H9 (cell line): ENCODE data around the gene C5orf22. TPM values are rescaled to one million over a fixed set of nuclear protein-coding genes. Genes with fewer than 3 reads are reported as not detected.

Experiments
- DNase-seq: peaks from one replicate; pipeline ENCODE4 v3.0.0-alpha.2; 2017
- H2AFZ ChIP-seq: one replicate; pipeline ENCODE4 v1.6.1; 2013; ENCODE audit warnings: mild to moderate bottlenecking, low read length, control low read depth, moderate library complexity
- H2AK5ac ChIP-seq: 2 replicates; pipeline ENCODE4 v1.6.1; 2013; ENCODE audit warnings: low read length, control low read depth, mixed read lengths; ENCODE audit not compliant: insufficient read length
- H2BK120ac ChIP-seq: one replicate; pipeline ENCODE4 v1.6.1; 2013; ENCODE audit warnings: low read depth, mild to moderate bottlenecking, low read length, control low read depth, inconsistent platforms; ENCODE audit not compliant: poor library complexity, severe bottlenecking
- H2BK12ac ChIP-seq: 2 replicates; pipeline ENCODE4 v1.6.1; 2013; ENCODE audit warnings: low read length, control low read depth, mixed read lengths, low read depth; ENCODE audit not compliant: insufficient read length
- H2BK15ac ChIP-seq: 2 replicates; pipeline ENCODE4 v1.6.1; 2013; ENCODE audit warnings: low read depth, low read length, control low read depth
- H2BK20ac ChIP-seq: one replicate; pipeline ENCODE4 v1.6.1; 2013; ENCODE audit warnings: low read depth, mild to moderate bottlenecking, low read length, control low read depth, inconsistent platforms; ENCODE audit not compliant: poor library complexity, severe bottlenecking
- H2BK5ac ChIP-seq: 2 replicates; pipeline ENCODE4 v1.6.1; 2013; ENCODE audit warnings: low read length, control low read depth, mixed read lengths; ENCODE audit not compliant: insufficient read length
- H3K14ac ChIP-seq: 2 replicates; pipeline ENCODE4 v1.6.1; 2013; ENCODE audit warnings: low read length, control low read depth; ENCODE audit not compliant: insufficient read depth
- H3K18ac ChIP-seq: 2 replicates; pipeline ENCODE4 v1.6.1; 2013; ENCODE audit warnings: low read depth, mild to moderate bottlenecking, mixed read lengths, low read length, control low read depth; ENCODE audit not compliant: insufficient read length
- H3K23ac ChIP-seq: 2 replicates; pipeline ENCODE4 v1.6.1; 2013; ENCODE audit warnings: low read length, control low read depth, mixed read lengths, low read depth; ENCODE audit not compliant: insufficient read length
- H3K23me2 ChIP-seq: 2 replicates; pipeline ENCODE4 v1.6.1; 2013; ENCODE audit warnings: low read depth, mild to moderate bottlenecking, mixed read lengths, low read length, control low read depth; ENCODE audit not compliant: insufficient read length, poor library complexity, severe bottlenecking
- H3K27ac ChIP-seq: 2 replicates; pipeline ENCODE4 v1.5.1; 2013; ENCODE audit warnings: low read length, control low read depth, mixed read lengths, low read depth; ENCODE audit not compliant: insufficient read length
- H3K27me3 ChIP-seq: 2 replicates; pipeline ENCODE4 v1.6.1; 2013; ENCODE audit warnings: low read length, control low read depth, inconsistent platforms; ENCODE audit not compliant: insufficient read depth
- H3K4ac ChIP-seq: 2 replicates; pipeline ENCODE4 v1.6.1; 2013; ENCODE audit warnings: low read depth, mild to moderate bottlenecking, control low read depth, inconsistent platforms, low read length, moderate library complexity
- H3K4me1 ChIP-seq: 2 replicates; pipeline ENCODE4 v1.6.1; 2013; ENCODE audit warnings: low read length, control low read depth, inconsistent platforms; ENCODE audit not compliant: insufficient read depth
- H3K4me2 ChIP-seq: 2 replicates; pipeline ENCODE4 v1.6.1; 2013; ENCODE audit warnings: low read length, control low read depth, mixed read lengths; ENCODE audit not compliant: insufficient read length, insufficient read depth
- H3K56ac ChIP-seq: 2 replicates; pipeline ENCODE4 v1.6.1; 2013; ENCODE audit warnings: low read depth, mild to moderate bottlenecking, mixed read lengths, low read length, control low read depth; ENCODE audit not compliant: insufficient read length
- H3K79me1 ChIP-seq: 2 replicates; pipeline ENCODE4 v1.6.1; 2013; ENCODE audit warnings: low read depth, mild to moderate bottlenecking, moderate library complexity, low read length, control low read depth, inconsistent platforms; ENCODE audit not compliant: insufficient read depth, poor library complexity, severe bottlenecking
- H3K79me2 ChIP-seq: 2 replicates; pipeline ENCODE4 v1.6.1; 2013; ENCODE audit warnings: low read length, control low read depth, inconsistent platforms; ENCODE audit not compliant: insufficient read depth
- H3K9ac ChIP-seq: 2 replicates; pipeline ENCODE4 v1.6.1; 2013; ENCODE audit warnings: low read length, control low read depth, mixed read lengths; ENCODE audit not compliant: insufficient read length; ENCODE audit errors: extremely low read depth
- H3K9me3 ChIP-seq: one replicate; pipeline ENCODE4 v1.6.1; 2013; ENCODE audit warnings: low read depth, low read length, inconsistent platforms; ENCODE audit not compliant: control insufficient read depth
- H3T11ph ChIP-seq: one replicate; pipeline ENCODE4 v1.6.1; 2013; ENCODE audit warnings: mild to moderate bottlenecking, low read length, control low read depth, inconsistent platforms
- H4K20me1 ChIP-seq: one replicate; pipeline ENCODE4 v1.6.1; 2013; ENCODE audit not compliant: control insufficient read depth, insufficient read length, insufficient read depth
- H4K5ac ChIP-seq: 2 replicates; pipeline ENCODE4 v1.6.1; 2013; ENCODE audit warnings: low read depth, mild to moderate bottlenecking, mixed read lengths, low read length, control low read depth; ENCODE audit not compliant: insufficient read length
- H4K8ac ChIP-seq: replicated peaks from 2 replicates; pipeline ENCODE4 v1.6.1; 2013; ENCODE audit warnings: low read length, control low read depth, mixed read lengths, low read depth; ENCODE audit not compliant: insufficient read length
- H4K91ac ChIP-seq: 2 replicates; pipeline ENCODE4 v1.6.1; 2013; ENCODE audit warnings: low read depth, mild to moderate bottlenecking, moderate library complexity, mixed read lengths, low read length, control low read depth; ENCODE audit not compliant: insufficient read length
- H3K27ac Mint-ChIP-seq, 3 experiments: 2 replicates in 2 of 3; 3 replicates in 1 of 3; pipeline ENCODE4 v1.8.0; 2020 to 2021; ENCODE audit warnings: mixed read lengths in 3 of 3, mild to moderate bottlenecking in 1 of 3, moderate library complexity in 1 of 3
- H3K27me3 Mint-ChIP-seq: 2 replicates; pipeline ENCODE4 v1.8.0; 2021; ENCODE audit warnings: low read depth, mild to moderate bottlenecking, moderate library complexity, mixed read lengths
- H3K36me3 Mint-ChIP-seq, 3 experiments: 2 replicates in 2 of 3; 3 replicates in 1 of 3; pipeline ENCODE4 v1.8.0; 2020 to 2021; ENCODE audit warnings: low read depth in 3 of 3, mixed read lengths in 3 of 3; ENCODE audit not compliant: insufficient read depth in 1 of 3
- H3K4me1 Mint-ChIP-seq, 2 experiments: 2 replicates each; pipeline ENCODE4 v1.8.0; 2020; ENCODE audit warnings: mixed read lengths in 2 of 2
- H3K4me3 Mint-ChIP-seq, 2 experiments: 2 replicates in 1 of 2; 3 replicates in 1 of 2; pipeline ENCODE4 v1.8.0; 2020 to 2021; ENCODE audit warnings: mild to moderate bottlenecking in 2 of 2, mixed read lengths in 2 of 2, moderate library complexity in 1 of 2
- H3K9me3 Mint-ChIP-seq, 2 experiments: 2 replicates in 1 of 2; 3 replicates in 1 of 2; pipeline ENCODE4 v1.8.0; 2020; ENCODE audit warnings: mild to moderate bottlenecking in 2 of 2, mixed read lengths in 2 of 2, moderate library complexity in 1 of 2
- WGBS: extraction: QIAGEN DNeasy Blood & Tissue Kit; methylation state at CpG from one replicate; pipeline ENCODE4 v1.1.7; 2013; ENCODE audit warnings: missing lambda C conversion rate, low lambda C conversion rate, mixed read lengths; ENCODE audit not compliant: insufficient read length; ENCODE audit errors: extremely low coverage; 5-methylcytosine and 5-hydroxymethylcytosine counted together
- total RNA-seq: library from RNA; stranded (reverse); gene quantifications from 2 replicates; pipeline ENCODE4 v1.2.1, GENCODE V29; 2021
- TF ChIP-seq, protein P1 (sequence below): fragments of 200-600 bp; sonication (generic); conservative IDR thresholded peaks from 3 replicates; pipeline ENCODE4 v1.8.0; 2021; ENCODE audit warnings: antibody characterized with exemption, mild to moderate bottlenecking

C5orf22 gene
- total RNA-seq, 1 experiment from 2014 or later = 34.0 TPM

DNA sequence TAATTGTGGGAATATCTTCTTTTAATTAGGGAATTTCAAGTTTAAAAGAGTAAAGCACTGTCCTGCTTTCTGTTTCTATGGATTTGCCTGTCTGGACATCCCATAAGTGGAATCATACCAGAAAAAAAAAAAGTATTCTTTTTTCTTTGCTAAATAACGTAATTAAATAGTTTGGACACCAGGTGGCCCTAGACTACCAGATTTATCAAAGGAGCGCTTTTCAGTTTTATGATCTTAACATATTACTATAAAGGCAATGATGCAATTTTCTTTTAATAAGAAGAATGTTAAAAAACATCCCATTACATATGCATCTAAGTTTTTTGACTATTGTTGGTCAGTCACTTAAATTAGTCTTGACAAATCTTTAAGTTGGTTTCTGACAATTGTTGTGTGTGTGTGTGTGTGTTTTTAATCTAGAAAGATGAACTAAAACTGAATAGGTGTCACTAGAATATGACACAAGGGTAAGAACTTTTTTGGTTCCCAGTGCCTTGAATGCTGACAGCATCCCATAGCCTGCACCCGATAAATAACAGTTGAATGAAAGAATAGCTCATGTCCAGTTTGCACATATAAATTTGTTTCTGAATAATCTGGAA is 49.5 kb downstream of the C5orf22 start:
- no peak overlapping the region for H4K91ac ChIP-seq
- H3K4ac ChIP-seq = no peak overlapping the region
- Mint-ChIP-seq H3K4me1 (peaks cover 6 to 9% of the 10 kb centered on the region in 2 experiments; a peak in 3 of 4 replicates), H3K27me3 (no peaks in the 10 kb centered on the region; the same call in 1 of the 2 replicates), H3K9me3 (peaks cover 9 to 15% of the 10 kb centered on the region in 2 experiments), H3K36me3 (peaks cover 0 to 15% (median 2%) of the 10 kb centered on the region in 3 experiments; a peak in 4 of 7 replicates), H3K27ac (no peak overlapping the region), H3K4me3 (no peak overlapping the region)
- no peak overlapping the region for H2BK20ac ChIP-seq
- no peak overlapping the region for H2AK5ac ChIP-seq
- no peak overlapping the region for H3K14ac ChIP-seq
- H2BK15ac ChIP-seq = no peak overlapping the region
- H3K4me1 ChIP-seq = no peaks in the 10 kb centered on the region
- DNase-seq = no peak
- TF ChIP-seq, protein P1, sequence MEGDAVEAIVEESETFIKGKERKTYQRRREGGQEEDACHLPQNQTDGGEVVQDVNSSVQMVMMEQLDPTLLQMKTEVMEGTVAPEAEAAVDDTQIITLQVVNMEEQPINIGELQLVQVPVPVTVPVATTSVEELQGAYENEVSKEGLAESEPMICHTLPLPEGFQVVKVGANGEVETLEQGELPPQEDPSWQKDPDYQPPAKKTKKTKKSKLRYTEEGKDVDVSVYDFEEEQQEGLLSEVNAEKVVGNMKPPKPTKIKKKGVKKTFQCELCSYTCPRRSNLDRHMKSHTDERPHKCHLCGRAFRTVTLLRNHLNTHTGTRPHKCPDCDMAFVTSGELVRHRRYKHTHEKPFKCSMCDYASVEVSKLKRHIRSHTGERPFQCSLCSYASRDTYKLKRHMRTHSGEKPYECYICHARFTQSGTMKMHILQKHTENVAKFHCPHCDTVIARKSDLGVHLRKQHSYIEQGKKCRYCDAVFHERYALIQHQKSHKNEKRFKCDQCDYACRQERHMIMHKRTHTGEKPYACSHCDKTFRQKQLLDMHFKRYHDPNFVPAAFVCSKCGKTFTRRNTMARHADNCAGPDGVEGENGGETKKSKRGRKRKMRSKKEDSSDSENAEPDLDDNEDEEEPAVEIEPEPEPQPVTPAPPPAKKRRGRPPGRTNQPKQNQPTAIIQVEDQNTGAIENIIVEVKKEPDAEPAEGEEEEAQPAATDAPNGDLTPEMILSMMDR = peak; percentile 78
- H3K56ac ChIP-seq = no peak overlapping the region
- no peaks in the 10 kb centered on the region for H4K20me1 ChIP-seq
- no peaks in the 10 kb centered on the region for H3K23me2 ChIP-seq
- H3T11ph ChIP-seq = no peak overlapping the region
- no peaks in the 10 kb centered on the region for H3K27me3 ChIP-seq
- no peak overlapping the region for H4K5ac ChIP-seq
- no peak overlapping the region for H3K4me2 ChIP-seq
- no peak overlapping the region for H3K18ac ChIP-seq
- H3K9ac ChIP-seq = no peak overlapping the region
- H3K23ac ChIP-seq = no peak overlapping the region
- H2BK12ac ChIP-seq = no peak overlapping the region
- H3K27ac ChIP-seq = no peak overlapping the region
- H3K79me2 ChIP-seq = no peaks in the 10 kb centered on the region
- H4K8ac ChIP-seq = no peak overlapping the region
- H2BK120ac ChIP-seq = no peak overlapping the region
- whole genome bisulfite sequencing = no CpG with 5 or more reads among the region's 3 CpGs
- H3K79me1 ChIP-seq = no peaks in the 10 kb centered on the region
- no peak overlapping the region for H2BK5ac ChIP-seq
- no peaks in the 10 kb centered on the region for H3K9me3 ChIP-seq
- no peak overlapping the region for H2AFZ ChIP-seq
